ENCODE data around the gene PTCH1. TPM values are rescaled to one million over a fixed set of nuclear protein-coding genes. Genes with fewer than 3 reads are reported as not detected.

PTCH1 gene
- total and polyA plus RNA-seq, 10 of the 15 experiments (the other 5 are each of a cell fraction or from before 2014, with no cell fraction given): 0.16 to 6.1 (median 2.6) TPM

DNA sequence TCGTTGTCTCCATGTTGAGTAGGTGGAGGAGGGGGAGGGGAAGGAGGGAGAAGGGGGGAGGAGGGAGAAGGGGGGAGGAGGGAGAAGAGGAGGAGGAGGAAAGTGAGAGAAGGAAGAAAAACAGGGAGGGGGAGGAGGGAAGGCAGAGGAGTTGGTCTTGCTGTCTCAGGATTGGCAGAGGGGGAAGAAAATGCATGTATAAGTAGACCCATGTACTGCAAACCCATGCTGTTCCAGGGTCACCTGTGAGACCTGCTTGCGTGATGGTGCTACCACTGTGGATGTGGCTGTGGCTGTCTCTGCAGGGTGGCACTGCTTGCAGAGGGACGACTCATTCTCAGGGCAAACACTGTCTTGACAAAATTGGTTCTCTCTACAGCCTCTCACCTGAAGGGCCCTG, 76.3 kb downstream of the PTCH1 start:
- ChIA-PET SMC1A (ENCODE audit: uncharacterized antibody, unreplicated experiment) (interaction anchor here (0.6 kb wide), 1 partner anchor 746 kb away, joined by 3 read pairs; no protein-coding TSS in a partner anchor), CTCF (no interaction called here), RAD21 (ENCODE audit: unreplicated experiment) (interaction anchor here (1.1 kb wide), 1 partner anchor 22 kb away, joined by 3 read pairs; no protein-coding TSS in a partner anchor), POLR2A (no interaction called here)
- Histone ChIP-seq H3K27me3 (replicated peaks in 1 of 2; ENCODE audit: control insufficient read depth in 2 of 2, insufficient read depth in 2 of 2, low read length in 1 of 2) (no peaks in the 10 kb centered on the region), H2AFZ (ENCODE audit: control insufficient read depth, low read depth, low read length) (no peak overlapping the region), H4K20me1 (ENCODE audit: control insufficient read depth, insufficient read depth) (no peaks in the 10 kb centered on the region), H3K27ac (ENCODE audit: control insufficient read depth, insufficient read depth) (no peak overlapping the region), H3K9me3 (replicated peaks; ENCODE audit: control insufficient read depth, insufficient read depth, low read length) (no peaks in the 10 kb centered on the region), H3K4me1 (ENCODE audit: control insufficient read depth, insufficient read depth, low read length) (no peaks in the 10 kb centered on the region), H3K4me2 (ENCODE audit: control insufficient read depth, insufficient read depth) (no peak overlapping the region), H3K4me3 (no peak overlapping the region), H3K79me2 (ENCODE audit: control insufficient read depth, insufficient read depth, low read length) (no peaks in the 10 kb centered on the region), H3K36me3 (ENCODE audit: control insufficient read depth in 2 of 2, insufficient read depth in 2 of 2, low read length in 1 of 2) (no peaks in the 10 kb centered on the region; a peak in 1 of 4 replicates), H3K9ac (ENCODE audit: control insufficient read depth, insufficient read depth, low read length) (no peak overlapping the region)
- intact Hi-C loops (cut with micrococcal nuclease; ENCODE audit: unreplicated experiment): no loop called here
- WGBS (ENCODE audit: insufficient coverage, insufficient replicate concordance, low lambda C conversion rate, missing lambda C conversion rate): 78% methylated on average over 3 of the region's 3 CpGs
- ATAC-seq: no peak
- no peak for DNase-seq (ENCODE audit: low read depth, low spot score)
- FAIRE-seq: no peak
- BruUV-seq (replicated peaks): no TSS peak
- TF ChIP-seq, protein P1, sequence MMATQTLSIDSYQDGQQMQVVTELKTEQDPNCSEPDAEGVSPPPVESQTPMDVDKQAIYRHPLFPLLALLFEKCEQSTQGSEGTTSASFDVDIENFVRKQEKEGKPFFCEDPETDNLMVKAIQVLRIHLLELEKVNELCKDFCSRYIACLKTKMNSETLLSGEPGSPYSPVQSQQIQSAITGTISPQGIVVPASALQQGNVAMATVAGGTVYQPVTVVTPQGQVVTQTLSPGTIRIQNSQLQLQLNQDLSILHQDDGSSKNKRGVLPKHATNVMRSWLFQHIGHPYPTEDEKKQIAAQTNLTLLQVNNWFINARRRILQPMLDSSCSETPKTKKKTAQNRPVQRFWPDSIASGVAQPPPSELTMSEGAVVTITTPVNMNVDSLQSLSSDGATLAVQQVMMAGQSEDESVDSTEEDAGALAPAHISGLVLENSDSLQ (IDR thresholded peaks at IDR 0.05): no peak
- TF ChIP-seq SMC3 (IDR thresholded peaks at IDR 0.05; ENCODE audit: borderline replicate concordance, low read length): no peak
- TF ChIP-seq, protein P2, sequence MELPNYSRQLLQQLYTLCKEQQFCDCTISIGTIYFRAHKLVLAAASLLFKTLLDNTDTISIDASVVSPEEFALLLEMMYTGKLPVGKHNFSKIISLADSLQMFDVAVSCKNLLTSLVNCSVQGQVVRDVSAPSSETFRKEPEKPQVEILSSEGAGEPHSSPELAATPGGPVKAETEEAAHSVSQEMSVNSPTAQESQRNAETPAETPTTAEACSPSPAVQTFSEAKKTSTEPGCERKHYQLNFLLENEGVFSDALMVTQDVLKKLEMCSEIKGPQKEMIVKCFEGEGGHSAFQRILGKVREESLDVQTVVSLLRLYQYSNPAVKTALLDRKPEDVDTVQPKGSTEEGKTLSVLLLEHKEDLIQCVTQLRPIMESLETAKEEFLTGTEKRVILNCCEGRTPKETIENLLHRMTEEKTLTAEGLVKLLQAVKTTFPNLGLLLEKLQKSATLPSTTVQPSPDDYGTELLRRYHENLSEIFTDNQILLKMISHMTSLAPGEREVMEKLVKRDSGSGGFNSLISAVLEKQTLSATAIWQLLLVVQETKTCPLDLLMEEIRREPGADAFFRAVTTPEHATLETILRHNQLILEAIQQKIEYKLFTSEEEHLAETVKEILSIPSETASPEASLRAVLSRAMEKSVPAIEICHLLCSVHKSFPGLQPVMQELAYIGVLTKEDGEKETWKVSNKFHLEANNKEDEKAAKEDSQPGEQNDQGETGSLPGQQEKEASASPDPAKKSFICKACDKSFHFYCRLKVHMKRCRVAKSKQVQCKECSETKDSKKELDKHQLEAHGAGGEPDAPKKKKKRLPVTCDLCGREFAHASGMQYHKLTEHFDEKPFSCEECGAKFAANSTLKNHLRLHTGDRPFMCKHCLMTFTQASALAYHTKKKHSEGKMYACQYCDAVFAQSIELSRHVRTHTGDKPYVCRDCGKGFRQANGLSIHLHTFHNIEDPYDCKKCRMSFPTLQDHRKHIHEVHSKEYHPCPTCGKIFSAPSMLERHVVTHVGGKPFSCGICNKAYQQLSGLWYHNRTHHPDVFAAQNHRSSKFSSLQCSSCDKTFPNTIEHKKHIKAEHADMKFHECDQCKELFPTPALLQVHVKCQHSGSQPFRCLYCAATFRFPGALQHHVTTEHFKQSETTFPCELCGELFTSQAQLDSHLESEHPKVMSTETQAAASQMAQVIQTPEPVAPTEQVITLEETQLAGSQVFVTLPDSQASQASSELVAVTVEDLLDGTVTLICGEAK (IDR thresholded peaks at IDR 0.05; ENCODE audit: borderline replicate concordance): no peak
- no peak for TF ChIP-seq TCF7 (IDR thresholded peaks at IDR 0.05; ENCODE audit: borderline replicate concordance)
- no peak for TF ChIP-seq GATAD2B (conservative IDR thresholded peaks at IDR 0.05; ENCODE audit: low read depth)
- TF ChIP-seq TARDBP (IDR thresholded peaks at IDR 0.05; ENCODE audit: borderline replicate concordance): no peak
- in situ Hi-C loops (cut with MboI): no loop called here

All from GM12878 (cell line).